Coronary artery (tissue), 2 donors: ENCODE measurements around the gene EPHB2.

Source experiments
- DNase-seq: peaks from one replicate; pipeline ENCODE4 v3.0.0-alpha.2; 2017; ENCODE audit warnings: low spot score
- H3K27ac ChIP-seq, 2 donors: fragments of 200-600 bp; sonication (generic); one replicate each; pipeline ENCODE4 v1.5.1; 2016 to 2019
- H3K4me3 ChIP-seq: fragments of 200-600 bp; sonication (generic); 2 replicates; pipeline ENCODE4 v1.5.1; 2016; ENCODE audit warnings: mild to moderate bottlenecking, moderate library complexity
- TF ChIP-seq, protein P1 (sequence below): fragments of 200-600 bp; sonication (generic); IDR thresholded peaks from one replicate; pipeline ENCODE4 v1.5.1; 2019; ENCODE audit warnings: antibody characterized with exemption

The EPHB2 gene

GRCh38 chr1:22784737-22785136 lies 74.1 kb downstream of the EPHB2 start:
- Histone ChIP-seq H3K27ac (no peak overlapping the region), H3K4me3 (no peak overlapping the region)
- DNase-seq: no peak
- TF ChIP-seq, protein P1, sequence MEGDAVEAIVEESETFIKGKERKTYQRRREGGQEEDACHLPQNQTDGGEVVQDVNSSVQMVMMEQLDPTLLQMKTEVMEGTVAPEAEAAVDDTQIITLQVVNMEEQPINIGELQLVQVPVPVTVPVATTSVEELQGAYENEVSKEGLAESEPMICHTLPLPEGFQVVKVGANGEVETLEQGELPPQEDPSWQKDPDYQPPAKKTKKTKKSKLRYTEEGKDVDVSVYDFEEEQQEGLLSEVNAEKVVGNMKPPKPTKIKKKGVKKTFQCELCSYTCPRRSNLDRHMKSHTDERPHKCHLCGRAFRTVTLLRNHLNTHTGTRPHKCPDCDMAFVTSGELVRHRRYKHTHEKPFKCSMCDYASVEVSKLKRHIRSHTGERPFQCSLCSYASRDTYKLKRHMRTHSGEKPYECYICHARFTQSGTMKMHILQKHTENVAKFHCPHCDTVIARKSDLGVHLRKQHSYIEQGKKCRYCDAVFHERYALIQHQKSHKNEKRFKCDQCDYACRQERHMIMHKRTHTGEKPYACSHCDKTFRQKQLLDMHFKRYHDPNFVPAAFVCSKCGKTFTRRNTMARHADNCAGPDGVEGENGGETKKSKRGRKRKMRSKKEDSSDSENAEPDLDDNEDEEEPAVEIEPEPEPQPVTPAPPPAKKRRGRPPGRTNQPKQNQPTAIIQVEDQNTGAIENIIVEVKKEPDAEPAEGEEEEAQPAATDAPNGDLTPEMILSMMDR: no peak

- no peak for DNase-seq
- TF ChIP-seq, protein P1: no peak
- Histone ChIP-seq H3K4me3 (no peak overlapping the region), H3K27ac (no peak overlapping the region)
Observed at GRCh38 chr1:22786101-22786500, 75.5 kb downstream of the EPHB2 start.

GRCh38 chr1:22786719-22787489 lies 76.3 kb downstream of the EPHB2 start:
- TF ChIP-seq, protein P1: no peak
- Histone ChIP-seq H3K4me3 (no peak overlapping the region), H3K27ac (no peak overlapping the region)
- DNase-seq: no peak

- H3K4me3 ChIP-seq: no peak overlapping the region
- TF ChIP-seq, protein P1: no peak
- no peak for DNase-seq
- no peak overlapping the region for H3K27ac ChIP-seq
Observed at GRCh38 chr1:22787636-22788035, 77.0 kb downstream of the EPHB2 start.

- TF ChIP-seq, protein P1: no peak
Observed at GRCh38 chr1:22788254-22788661, 77.6 kb downstream of the EPHB2 start.

DNA sequence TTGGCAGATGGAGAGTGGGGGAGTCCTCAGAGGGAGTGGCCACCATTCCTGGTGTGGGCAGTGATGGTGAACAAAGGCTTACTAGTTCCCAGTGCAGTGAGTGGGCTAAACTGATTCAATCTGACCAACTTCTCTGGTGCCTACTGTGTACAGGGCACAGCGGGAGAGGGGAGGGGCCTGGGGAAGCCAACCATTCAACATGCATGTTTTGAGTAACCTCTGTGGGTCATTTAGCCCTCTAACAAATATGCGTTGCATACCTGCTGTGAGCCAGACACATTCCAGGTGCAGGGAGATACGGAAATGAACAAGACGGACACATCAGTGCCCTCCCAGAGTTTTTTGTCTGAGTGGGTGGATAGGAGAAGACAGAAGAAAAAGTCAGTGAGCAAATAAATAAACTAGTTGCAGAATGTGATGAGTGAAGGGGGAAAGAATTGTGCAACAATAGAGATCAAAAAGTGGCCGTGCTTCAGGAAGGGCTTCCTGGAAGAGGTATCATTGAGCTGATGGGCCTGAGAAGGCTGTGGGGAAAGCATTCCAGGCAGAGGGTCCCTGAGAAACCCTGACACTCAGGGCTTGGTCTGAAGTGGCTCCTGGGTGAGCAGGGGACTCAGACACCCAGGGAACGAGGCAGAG lies 78.8 kb downstream of the EPHB2 start:
- DNase-seq: no peak
- Histone ChIP-seq H3K27ac (no peak overlapping the region), H3K4me3 (no peak overlapping the region)
- TF ChIP-seq, protein P1: no peak

More at GRCh38 chr1:22788254-22788661, 77.6 kb downstream of the EPHB2 start:
- Histone ChIP-seq H3K4me3 (no peak overlapping the region), H3K27ac (no peak overlapping the region)
- DNase-seq: no peak
